Left lung (tissue), 14 donors: ENCODE results near the gene UNC45B. TPM values are rescaled to one million over a fixed set of nuclear protein-coding genes. Genes with fewer than 3 reads are reported as not detected.

Experiments used
- ATAC-seq: fragments of 200-7000 bp; cut with Tn5 transposase; one replicate; pipeline ENCODE4 v1.9.1; 2020; ENCODE audit warnings: moderate library complexity
- DNase-seq, 4 donors: peaks; one replicate each; pipeline ENCODE4 v3.0.0-alpha.2; 2013 to 2020
- H3K27ac ChIP-seq, 2 donors: fragments of 200-600 bp; sonication (generic) in 1 of 2; one replicate each; pipeline versions ENCODE4 v1.5.0 to v1.8.0; 2020 to 2021
- H3K27me3 ChIP-seq, 2 donors: fragments of 200-600 bp; sonication (generic) in 1 of 2; one replicate each; pipeline versions ENCODE4 v1.5.0 to v1.8.0; 2020 to 2021
- H3K36me3 ChIP-seq, 2 donors: fragments of 200-600 bp; sonication (generic) in 1 of 2; one replicate each; pipeline versions ENCODE4 v1.5.0 to v1.8.0; 2020 to 2021
- H3K4me1 ChIP-seq, 2 donors: fragments of 200-600 bp; one replicate each; pipeline ENCODE4 v1.8.0; 2021
- H3K4me3 ChIP-seq, 2 donors: fragments of 200-600 bp; sonication (generic) in 1 of 2; one replicate each; pipeline versions ENCODE4 v1.5.0 to v1.8.0; 2020 to 2021; ENCODE audit warnings: mild to moderate bottlenecking in 1 of 2
- H3K9me3 ChIP-seq, 2 donors: fragments of 200-600 bp; sonication (generic) in 1 of 2; one replicate each; pipeline versions ENCODE4 v1.5.0 to v1.8.0; 2020 to 2021
- intact Hi-C, 2 donors: fragments of 100-400 bp; cut with DNase I; formaldehyde crosslinking; loops; one replicate each; pipeline versions ENCODE4 v1.11.2 to v1.14.2; 2022
- long read RNA-seq, 12 donors: library from polyadenylated mRNA in 2 of 12; unstranded in 2 of 12; transcript quantifications; one replicate each; pipeline ENCODE4 v2.0.0 and lab custom pipeline, GENCODE V29; 2019 to 2026
- polyA plus RNA-seq, 6 donors: library from polyadenylated mRNA; unstranded; fragments of 120-200 nt; gene quantifications; one replicate each; pipeline ENCODE4 v1.2.1, GENCODE V29; 2013; ENCODE audit not compliant: insufficient read length in 6 of 6
- total RNA-seq, 2 donors: library from RNA; stranded (reverse); fragmentation: NEBNext Ultra II Directional; extraction: Animal tissue kit (Norgen Biotek cat#: 25700); gene quantifications; one replicate each; pipeline ENCODE4 v1.2.1, GENCODE V29; 2021
- TF ChIP-seq, protein P1 (sequence below), 2 donors: fragments of 200-600 bp; sonication (generic) in 1 of 2; IDR thresholded peaks; one replicate each; pipeline versions ENCODE4 v1.5.0 to v1.8.0; 2021; ENCODE audit warnings: antibody characterized with exemption in 2 of 2
- donor health status: DM: no; HTN: yes; CAD: no.
- donor health status: DM: no; HTN: no; CAD: no.

UNC45B gene, protein sequence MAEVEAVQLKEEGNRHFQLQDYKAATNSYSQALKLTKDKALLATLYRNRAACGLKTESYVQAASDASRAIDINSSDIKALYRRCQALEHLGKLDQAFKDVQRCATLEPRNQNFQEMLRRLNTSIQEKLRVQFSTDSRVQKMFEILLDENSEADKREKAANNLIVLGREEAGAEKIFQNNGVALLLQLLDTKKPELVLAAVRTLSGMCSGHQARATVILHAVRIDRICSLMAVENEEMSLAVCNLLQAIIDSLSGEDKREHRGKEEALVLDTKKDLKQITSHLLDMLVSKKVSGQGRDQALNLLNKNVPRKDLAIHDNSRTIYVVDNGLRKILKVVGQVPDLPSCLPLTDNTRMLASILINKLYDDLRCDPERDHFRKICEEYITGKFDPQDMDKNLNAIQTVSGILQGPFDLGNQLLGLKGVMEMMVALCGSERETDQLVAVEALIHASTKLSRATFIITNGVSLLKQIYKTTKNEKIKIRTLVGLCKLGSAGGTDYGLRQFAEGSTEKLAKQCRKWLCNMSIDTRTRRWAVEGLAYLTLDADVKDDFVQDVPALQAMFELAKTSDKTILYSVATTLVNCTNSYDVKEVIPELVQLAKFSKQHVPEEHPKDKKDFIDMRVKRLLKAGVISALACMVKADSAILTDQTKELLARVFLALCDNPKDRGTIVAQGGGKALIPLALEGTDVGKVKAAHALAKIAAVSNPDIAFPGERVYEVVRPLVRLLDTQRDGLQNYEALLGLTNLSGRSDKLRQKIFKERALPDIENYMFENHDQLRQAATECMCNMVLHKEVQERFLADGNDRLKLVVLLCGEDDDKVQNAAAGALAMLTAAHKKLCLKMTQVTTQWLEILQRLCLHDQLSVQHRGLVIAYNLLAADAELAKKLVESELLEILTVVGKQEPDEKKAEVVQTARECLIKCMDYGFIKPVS
- under 1 TPM; 0.20 to 0.65 TPM for total RNA-seq
- under 1 TPM; 0.25 to 0.43 (median 0.39) TPM for polyA plus RNA-seq
- long read RNA-seq, donor 1: 0 reads
- long read RNA-seq, donor 2: 0 reads
- long read RNA-seq, donor 3: 0 reads
- long read RNA-seq, donor 4: 0 reads
- long read RNA-seq, donor 5: 0 reads
- long read RNA-seq, donor 6: 0 reads
- long read RNA-seq, donor 7: 0 reads
- long read RNA-seq, donor 8: 0 reads
- long read RNA-seq, donor 9: 0 reads
- long read RNA-seq, donor 10, partial matches to known transcripts: 1 of 1 reads
- long read RNA-seq, donor 10, other reads (novel, unspliced or antisense): 0 of 1 reads
- long read RNA-seq, donor 11: 0 reads
- long read RNA-seq, donor 12: 0 reads

DNA sequence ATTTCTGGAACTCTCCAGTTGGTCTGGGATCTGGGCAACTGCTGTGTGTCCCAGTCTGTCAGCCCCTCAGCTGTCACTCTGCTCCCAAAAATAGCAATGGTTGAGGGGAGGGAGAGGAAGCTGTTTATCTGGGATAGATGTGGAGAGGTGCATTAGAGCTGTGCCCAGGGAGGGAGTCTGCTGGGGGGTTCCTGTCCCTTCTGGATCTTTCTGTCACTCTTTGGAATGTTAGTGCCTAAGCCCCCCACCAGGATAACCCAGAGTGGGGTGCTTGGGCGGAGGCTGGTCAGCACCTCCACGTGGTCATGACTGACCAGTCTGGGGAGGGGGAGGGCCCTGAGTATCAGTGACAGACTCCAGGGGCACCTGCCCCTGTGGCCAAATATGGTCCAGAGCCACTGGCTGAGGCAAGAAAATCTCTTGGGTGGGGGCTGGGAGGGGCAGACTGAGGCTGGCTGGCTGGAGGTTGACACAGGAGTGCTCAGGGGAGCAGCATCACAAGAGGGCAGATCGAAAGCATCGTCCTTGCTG lies at the start of gene UNC45B:
TSS of gene UNC45B (plus strand) at position 443 of the 531 bp plus-strand sequence. CDS start 447 bp downstream, outside the sequence.
- Histone ChIP-seq H3K27ac (no peak within 1 kb of the TSS), H3K27me3 (no peaks in the 10 kb centered on the region), H3K4me1 (peaks cover 0 to 2% of the 10 kb centered on the region in 2 donors), H3K4me3 (no peak within 1 kb of the TSS), H3K9me3 (no peaks in the 10 kb centered on the region), H3K36me3 (no peaks in the 10 kb centered on the region)
- DNase-seq (no peak), ATAC-seq (no peak)
- TF ChIP-seq, protein P1, sequence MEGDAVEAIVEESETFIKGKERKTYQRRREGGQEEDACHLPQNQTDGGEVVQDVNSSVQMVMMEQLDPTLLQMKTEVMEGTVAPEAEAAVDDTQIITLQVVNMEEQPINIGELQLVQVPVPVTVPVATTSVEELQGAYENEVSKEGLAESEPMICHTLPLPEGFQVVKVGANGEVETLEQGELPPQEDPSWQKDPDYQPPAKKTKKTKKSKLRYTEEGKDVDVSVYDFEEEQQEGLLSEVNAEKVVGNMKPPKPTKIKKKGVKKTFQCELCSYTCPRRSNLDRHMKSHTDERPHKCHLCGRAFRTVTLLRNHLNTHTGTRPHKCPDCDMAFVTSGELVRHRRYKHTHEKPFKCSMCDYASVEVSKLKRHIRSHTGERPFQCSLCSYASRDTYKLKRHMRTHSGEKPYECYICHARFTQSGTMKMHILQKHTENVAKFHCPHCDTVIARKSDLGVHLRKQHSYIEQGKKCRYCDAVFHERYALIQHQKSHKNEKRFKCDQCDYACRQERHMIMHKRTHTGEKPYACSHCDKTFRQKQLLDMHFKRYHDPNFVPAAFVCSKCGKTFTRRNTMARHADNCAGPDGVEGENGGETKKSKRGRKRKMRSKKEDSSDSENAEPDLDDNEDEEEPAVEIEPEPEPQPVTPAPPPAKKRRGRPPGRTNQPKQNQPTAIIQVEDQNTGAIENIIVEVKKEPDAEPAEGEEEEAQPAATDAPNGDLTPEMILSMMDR (IDR thresholded peaks at IDR 0.05): no peak
- intact Hi-C loops: no loop called here

DNA sequence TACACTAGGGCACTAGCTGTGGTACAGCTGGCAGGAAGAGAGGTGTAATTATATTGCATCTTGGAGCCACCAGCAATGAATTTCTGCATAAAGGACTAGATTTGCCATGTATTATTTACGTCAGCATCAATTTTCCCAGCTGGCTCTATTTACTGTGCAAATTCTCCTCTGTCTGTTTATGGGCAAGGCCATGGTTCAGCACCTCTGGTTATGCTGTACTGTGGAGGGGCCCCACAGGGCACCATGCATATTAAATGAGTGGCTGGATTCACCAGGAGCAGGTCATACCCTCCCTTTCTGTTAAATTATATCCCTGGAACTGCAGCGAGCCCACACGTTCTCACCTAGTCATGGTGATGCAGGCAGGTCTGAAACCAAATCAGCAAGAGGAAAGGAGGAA lies 47.7 kb upstream of the UNC45B start:
- no peak for DNase-seq
- Histone ChIP-seq H3K27me3 (no peaks in the 10 kb centered on the region), H3K27ac (peak overlapping the region in 1 of 2 donors; percentile 62), H3K4me3 (no peak overlapping the region), H3K9me3 (no peaks in the 10 kb centered on the region), H3K36me3 (peaks cover 0 to 54% of the 10 kb centered on the region in 2 donors), H3K4me1 (peaks cover 0 to 6% of the 10 kb centered on the region in 2 donors)
- TF ChIP-seq, protein P1 (IDR thresholded peaks at IDR 0.05): no peak
- intact Hi-C loops: loop anchor here in 1 of 2 donors (10.0 kb wide), 1 partner anchor 555 kb away; no protein-coding TSS in a partner anchor
- no peak for ATAC-seq

DNA sequence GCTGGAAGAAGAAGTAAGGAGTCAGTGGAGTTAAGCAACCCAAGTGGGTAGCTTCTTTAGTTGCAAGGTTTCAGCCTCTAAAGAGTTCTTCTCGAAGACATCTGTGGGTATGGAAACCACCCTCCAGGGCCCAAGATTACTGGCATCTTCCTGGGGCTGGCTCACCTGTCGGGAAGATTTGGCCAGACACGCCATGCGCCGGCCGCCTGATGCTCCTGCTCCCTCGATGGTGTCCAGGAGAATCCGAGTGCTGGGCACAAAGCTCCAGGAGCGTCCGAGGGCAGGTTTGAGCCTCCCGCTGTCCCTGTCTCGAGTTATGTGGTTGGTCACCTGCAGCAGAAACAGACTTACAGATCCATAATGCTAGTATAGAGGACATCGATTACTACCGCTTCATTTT lies 46.6 kb upstream of the UNC45B start:
- Histone ChIP-seq H3K27ac (peak overlapping the region in 1 of 2 donors; percentile 62), H3K4me3 (no peak overlapping the region), H3K4me1 (peaks cover 0 to 6% of the 10 kb centered on the region in 2 donors), H3K27me3 (no peaks in the 10 kb centered on the region), H3K9me3 (no peaks in the 10 kb centered on the region), H3K36me3 (peaks cover 0 to 60% of the 10 kb centered on the region in 2 donors)
- TF ChIP-seq, protein P1 (IDR thresholded peaks at IDR 0.05): no peak
- no peak for DNase-seq
- intact Hi-C loops: loop anchor here in 1 of 2 donors (10.0 kb wide), 1 partner anchor 556 kb away; no protein-coding TSS in a partner anchor
- no peak for ATAC-seq

DNA sequence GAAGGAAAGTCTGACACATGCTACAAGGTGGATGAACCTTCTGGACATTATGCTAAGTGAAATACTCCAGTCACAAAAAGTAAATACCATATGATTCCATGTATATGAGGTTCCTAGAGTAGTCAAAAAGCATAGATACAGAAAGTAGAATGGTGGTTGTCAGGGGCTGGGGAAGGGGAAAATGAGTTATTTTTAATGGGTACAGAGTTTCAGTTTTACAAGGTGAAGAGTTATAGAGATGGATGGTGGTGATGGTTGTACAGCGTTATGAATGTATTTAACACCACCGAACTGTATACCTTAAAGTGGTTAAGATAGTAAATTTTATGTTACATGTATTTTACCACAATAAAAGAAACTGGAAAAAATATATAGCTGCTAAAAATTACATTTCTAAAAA lies 45.9 kb upstream of the UNC45B start:
- Histone ChIP-seq H3K36me3 (peaks cover 0 to 67% of the 10 kb centered on the region in 2 donors), H3K4me3 (no peak overlapping the region), H3K4me1 (peaks cover 0 to 6% of the 10 kb centered on the region in 2 donors), H3K27ac (peak overlapping the region in 1 of 2 donors; percentile 62), H3K27me3 (no peaks in the 10 kb centered on the region), H3K9me3 (peaks cover 0 to 1% of the 10 kb centered on the region in 2 donors)
- TF ChIP-seq, protein P1 (IDR thresholded peaks at IDR 0.05): no peak
- ATAC-seq (no peak), DNase-seq (no peak)
- intact Hi-C loops: loop anchor here in 1 of 2 donors (10.0 kb wide), 1 partner anchor 557 kb away; no protein-coding TSS in a partner anchor
